HEK293 (cell line): ENCODE data around the gene PACRG.

Experiments used
- CTCF ChIA-PET: fragments of 350-600 bp; formaldehyde crosslinking; extraction: SDS; loops from one replicate; lab custom pipeline; 2021; ENCODE audit warnings: antibody characterized with exemption; lab: Yijun Ruan, JAX
- POLR2A ChIA-PET: fragments of 300-600 bp; formaldehyde crosslinking; extraction: SDS; loops from one replicate; lab custom pipeline; 2020; ENCODE audit warnings: antibody characterized with exemption, inconsistent platforms; lab: Yijun Ruan, JAX
- H3K27ac ChIP-seq: fragments of 200-500 bp; sonication (Bioruptor generic); 2 replicates; pipeline ENCODE4 v1.5.1; 2014; ENCODE audit warnings: low read depth, low read length, control low read depth, inconsistent platforms; ENCODE audit errors: extremely low read depth
- H3K36me3 ChIP-seq, 2 experiments: fragments of 200-500 bp in 1 of 2; sonication (Bioruptor generic) in 1 of 2; 1 replicate in 1 of 2; 2 replicates in 1 of 2; pipeline ENCODE4 v1.5.1; 2014 to 2017; ENCODE audit warnings: inconsistent platforms in 2 of 2, low read length in 2 of 2; ENCODE audit not compliant: control insufficient read depth in 2 of 2, insufficient read depth in 1 of 2
- H3K4me1 ChIP-seq: fragments of 200-500 bp; sonication (Bioruptor generic); 2 replicates; pipeline ENCODE4 v1.5.1; 2014; ENCODE audit warnings: mild to moderate bottlenecking, low read length, inconsistent platforms; ENCODE audit not compliant: control insufficient read depth, insufficient read depth
- H3K4me3 ChIP-seq: 2 replicates; pipeline ENCODE4 v1.5.1; 2011; ENCODE audit warnings: low read depth, mild to moderate bottlenecking, control low read depth, low read length, moderate library complexity
- H3K9me3 ChIP-seq: fragments of 200-500 bp; sonication (Bioruptor generic); 2 replicates; pipeline ENCODE4 v1.5.1; 2014; ENCODE audit warnings: low read depth, low read length, inconsistent platforms; ENCODE audit not compliant: control insufficient read depth, insufficient read depth
- BCL11A ChIP-seq: fragments of 450-650 bp; formaldehyde crosslinking; IDR thresholded peaks from 2 replicates; pipeline ENCODE4 v1.5.1; 2016; ENCODE audit warnings: low read depth, missing biosample characterization, missing genetic modification characterization
- HOXA7 ChIP-seq: sonication (generic); formaldehyde crosslinking; IDR thresholded peaks from 2 replicates; pipeline ENCODE4 v1.8.1; 2022; ENCODE audit warnings: missing genetic modification reagents, borderline replicate concordance
- MZF1 ChIP-seq: fragments of 450-650 bp; formaldehyde crosslinking; IDR thresholded peaks from 2 replicates; pipeline ENCODE4 v1.5.1; 2017; ENCODE audit warnings: missing biosample characterization, missing genetic modification characterization, borderline replicate concordance
- PRDM1 ChIP-seq: fragments of 450-650 bp; formaldehyde crosslinking; IDR thresholded peaks from 2 replicates; pipeline ENCODE4; 2016; ENCODE audit warnings: missing biosample characterization, missing genetic modification characterization
- WT1 ChIP-seq: fragments of 450-650 bp; formaldehyde crosslinking; IDR thresholded peaks from 2 replicates; pipeline ENCODE4 v1.5.1; 2016; ENCODE audit warnings: missing biosample characterization, missing genetic modification characterization
- ZBTB48 ChIP-seq: fragments of 450-650 bp; formaldehyde crosslinking; IDR thresholded peaks from 2 replicates; pipeline ENCODE4 v1.5.1; 2016; ENCODE audit warnings: missing biosample characterization, missing genetic modification characterization
- ZFP41 ChIP-seq: fragments of 450-650 bp; formaldehyde crosslinking; IDR thresholded peaks from 2 replicates; pipeline ENCODE4 v1.5.1; 2016; ENCODE audit warnings: missing biosample characterization, missing genetic modification characterization, borderline replicate concordance
- ZNF10 ChIP-seq: fragments of 450-650 bp; formaldehyde crosslinking; IDR thresholded peaks from 2 replicates; pipeline ENCODE4 v1.5.1; 2017; ENCODE audit warnings: missing biosample characterization, missing genetic modification characterization
- ZNF2 ChIP-seq: fragments of 450-650 bp; formaldehyde crosslinking; IDR thresholded peaks from 2 replicates; pipeline ENCODE4 v1.5.1; 2016; ENCODE audit warnings: missing biosample characterization, missing genetic modification characterization
- ZNF24 ChIP-seq: fragments of 450-650 bp; formaldehyde crosslinking; IDR thresholded peaks from 2 replicates; pipeline ENCODE4 v1.5.1; 2016; ENCODE audit warnings: missing biosample characterization, missing genetic modification characterization
- ZNF248 ChIP-seq: fragments of 450-650 bp; formaldehyde crosslinking; IDR thresholded peaks from 2 replicates; pipeline ENCODE4 v1.5.1; 2017; ENCODE audit warnings: missing biosample characterization, missing genetic modification characterization
- ZNF341 ChIP-seq: fragments of 450-650 bp; formaldehyde crosslinking; IDR thresholded peaks from 2 replicates; pipeline ENCODE4; 2016; ENCODE audit warnings: low read depth, missing biosample characterization, missing genetic modification characterization
- ZNF354C ChIP-seq: fragments of 450-650 bp; formaldehyde crosslinking; IDR thresholded peaks from 2 replicates; pipeline ENCODE4 v1.5.1; 2016; ENCODE audit warnings: missing biosample characterization, missing genetic modification characterization, low read depth, borderline replicate concordance
- ZNF394 ChIP-seq: fragments of 450-650 bp; formaldehyde crosslinking; IDR thresholded peaks from 2 replicates; pipeline ENCODE4 v1.5.1; 2016; ENCODE audit warnings: missing biosample characterization, missing genetic modification characterization, mild to moderate bottlenecking, moderate library complexity, borderline replicate concordance
- ZNF423 ChIP-seq: fragments of 450-650 bp; formaldehyde crosslinking; IDR thresholded peaks from 2 replicates; pipeline ENCODE4 v1.5.1; 2016; ENCODE audit warnings: missing biosample characterization, missing genetic modification characterization
- ZNF501 ChIP-seq: fragments of 450-650 bp; formaldehyde crosslinking; IDR thresholded peaks from 2 replicates; pipeline ENCODE4 v1.5.1; 2016; ENCODE audit warnings: missing biosample characterization, missing genetic modification characterization
- ZNF510 ChIP-seq: fragments of 450-650 bp; formaldehyde crosslinking; IDR thresholded peaks from 2 replicates; pipeline ENCODE4 v1.5.1; 2018; ENCODE audit warnings: mild to moderate bottlenecking, missing genetic modification characterization, missing biosample characterization; ENCODE audit not compliant: insufficient replicate concordance
- ZNF521 ChIP-seq: fragments of 450-650 bp; formaldehyde crosslinking; IDR thresholded peaks from 2 replicates; pipeline ENCODE4 v1.5.1; 2017; ENCODE audit warnings: missing biosample characterization, mild to moderate bottlenecking, missing genetic modification characterization
- ZNF544 ChIP-seq: fragments of 450-650 bp; formaldehyde crosslinking; IDR thresholded peaks from 2 replicates; pipeline ENCODE4 v1.5.0; 2017; ENCODE audit warnings: missing biosample characterization, missing genetic modification characterization
- ZNF549 ChIP-seq: fragments of 450-650 bp; IDR thresholded peaks from 2 replicates; pipeline ENCODE4 v1.5.1; 2018; ENCODE audit warnings: missing biosample characterization, missing genetic modification characterization, mild to moderate bottlenecking, inconsistent platforms, moderate library complexity
- ZNF558 ChIP-seq: fragments of 450-650 bp; formaldehyde crosslinking; IDR thresholded peaks from 2 replicates; pipeline ENCODE4 v1.5.1; 2016; ENCODE audit warnings: missing biosample characterization, missing genetic modification characterization
- ZNF626 ChIP-seq: fragments of 450-650 bp; sonication (Bioruptor Pico); formaldehyde crosslinking; IDR thresholded peaks from 2 replicates; pipeline ENCODE4 v1.5.1; 2018; ENCODE audit warnings: missing biosample characterization, missing genetic modification characterization, inconsistent platforms
- ZNF76 ChIP-seq: fragments of 450-650 bp; formaldehyde crosslinking; IDR thresholded peaks from 2 replicates; pipeline ENCODE4; 2016; ENCODE audit warnings: low read depth, missing biosample characterization, missing genetic modification characterization, borderline replicate concordance
- ZNF785 ChIP-seq: fragments of 450-650 bp; formaldehyde crosslinking; IDR thresholded peaks from 2 replicates; pipeline ENCODE4 v1.5.1; 2016; ENCODE audit warnings: missing biosample characterization, missing genetic modification characterization
- ZNF792 ChIP-seq: fragments of 450-650 bp; formaldehyde crosslinking; IDR thresholded peaks from 2 replicates; pipeline ENCODE4 v1.5.1; 2016; ENCODE audit warnings: missing biosample characterization, missing genetic modification characterization
- TF ChIP-seq, protein P1 (sequence below): fragments of 450-650 bp; formaldehyde crosslinking; IDR thresholded peaks from 2 replicates; pipeline ENCODE4 v1.5.1; 2016; ENCODE audit warnings: missing biosample characterization, missing genetic modification characterization
- TF ChIP-seq, protein P2 (sequence below): fragments of 450-650 bp; formaldehyde crosslinking; IDR thresholded peaks from 2 replicates; pipeline ENCODE4 v1.5.1; 2017; ENCODE audit warnings: missing biosample characterization, missing genetic modification characterization
- TF ChIP-seq, protein P3 (sequence below): fragments of 450-650 bp; formaldehyde crosslinking; IDR thresholded peaks from 2 replicates; pipeline ENCODE4 v1.5.1; 2016; ENCODE audit warnings: missing biosample characterization, missing genetic modification characterization
- TF ChIP-seq, protein P4 (sequence below): fragments of 450-650 bp; formaldehyde crosslinking; IDR thresholded peaks from 2 replicates; pipeline ENCODE4 v1.5.1; 2016; ENCODE audit warnings: missing biosample characterization, missing genetic modification characterization

Gene PACRG

DNA sequence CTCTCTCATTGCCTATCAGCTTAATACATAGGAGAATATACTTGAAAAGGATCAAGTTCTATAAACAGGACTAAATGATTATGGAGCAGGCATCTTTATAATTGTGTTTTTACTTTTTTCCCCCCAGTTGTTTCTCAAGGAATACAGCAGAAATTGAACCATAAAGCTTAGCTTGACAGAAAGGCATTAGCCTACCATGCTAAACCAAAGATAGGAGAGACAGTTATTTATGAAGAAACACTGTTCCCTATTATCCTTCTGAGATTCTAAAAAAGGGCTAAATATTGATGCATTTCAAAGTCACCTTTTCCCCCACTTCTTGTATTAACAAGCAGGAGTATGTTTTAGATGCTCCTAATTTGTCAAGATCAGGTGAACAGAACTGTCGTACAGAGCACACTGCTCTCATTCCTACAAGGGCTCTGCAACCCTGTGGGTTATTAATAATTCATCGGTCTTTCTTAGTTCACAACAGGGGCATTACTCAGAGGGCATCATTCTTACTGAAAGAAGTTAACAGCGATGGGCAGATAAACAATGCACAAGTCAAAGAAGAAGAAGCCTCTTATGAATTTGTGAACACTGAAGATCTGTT, 38.9 kb upstream of the PACRG start:
- no peaks in the 10 kb centered on the region for H3K36me3 ChIP-seq
- H3K27ac ChIP-seq, result no peak overlapping the region
- H3K4me3 ChIP-seq, result no peak overlapping the region
- H3K4me1 ChIP-seq, result no peaks in the 10 kb centered on the region
- POLR2A ChIA-PET, result no interaction called here
- TF ChIP-seq MZF1 (tag by site-specific recombination) (no peak), ZNF521 (tag by site-specific recombination) (no peak), ZNF423 (tag by site-specific recombination) (no peak), ZNF24 (tag by site-specific recombination) (no peak), HOXA7 (CRISPR knock-in tag) (no peak), ZNF2 (tag by site-specific recombination) (no peak), PRDM1 (no peak), ZNF394 (tag by site-specific recombination) (no peak), ZNF785 (tag by site-specific recombination) (no peak), ZNF354C (tag by site-specific recombination) (no peak), ZFP41 (no peak), ZNF549 (no peak), ZNF341 (tag by site-specific recombination) (no peak), ZNF510 (tag by site-specific recombination) (no peak), ZNF544 (tag by site-specific recombination) (no peak), WT1 (tag by site-specific recombination) (no peak), ZNF626 (tag by site-specific recombination) (no peak)
- TF ChIP-seq, protein P1, sequence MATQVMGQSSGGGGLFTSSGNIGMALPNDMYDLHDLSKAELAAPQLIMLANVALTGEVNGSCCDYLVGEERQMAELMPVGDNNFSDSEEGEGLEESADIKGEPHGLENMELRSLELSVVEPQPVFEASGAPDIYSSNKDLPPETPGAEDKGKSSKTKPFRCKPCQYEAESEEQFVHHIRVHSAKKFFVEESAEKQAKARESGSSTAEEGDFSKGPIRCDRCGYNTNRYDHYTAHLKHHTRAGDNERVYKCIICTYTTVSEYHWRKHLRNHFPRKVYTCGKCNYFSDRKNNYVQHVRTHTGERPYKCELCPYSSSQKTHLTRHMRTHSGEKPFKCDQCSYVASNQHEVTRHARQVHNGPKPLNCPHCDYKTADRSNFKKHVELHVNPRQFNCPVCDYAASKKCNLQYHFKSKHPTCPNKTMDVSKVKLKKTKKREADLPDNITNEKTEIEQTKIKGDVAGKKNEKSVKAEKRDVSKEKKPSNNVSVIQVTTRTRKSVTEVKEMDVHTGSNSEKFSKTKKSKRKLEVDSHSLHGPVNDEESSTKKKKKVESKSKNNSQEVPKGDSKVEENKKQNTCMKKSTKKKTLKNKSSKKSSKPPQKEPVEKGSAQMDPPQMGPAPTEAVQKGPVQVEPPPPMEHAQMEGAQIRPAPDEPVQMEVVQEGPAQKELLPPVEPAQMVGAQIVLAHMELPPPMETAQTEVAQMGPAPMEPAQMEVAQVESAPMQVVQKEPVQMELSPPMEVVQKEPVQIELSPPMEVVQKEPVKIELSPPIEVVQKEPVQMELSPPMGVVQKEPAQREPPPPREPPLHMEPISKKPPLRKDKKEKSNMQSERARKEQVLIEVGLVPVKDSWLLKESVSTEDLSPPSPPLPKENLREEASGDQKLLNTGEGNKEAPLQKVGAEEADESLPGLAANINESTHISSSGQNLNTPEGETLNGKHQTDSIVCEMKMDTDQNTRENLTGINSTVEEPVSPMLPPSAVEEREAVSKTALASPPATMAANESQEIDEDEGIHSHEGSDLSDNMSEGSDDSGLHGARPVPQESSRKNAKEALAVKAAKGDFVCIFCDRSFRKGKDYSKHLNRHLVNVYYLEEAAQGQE, result no peak
- TF ChIP-seq, all 188 proteins: peak for 0
- H3K9me3 ChIP-seq, result no peaks in the 10 kb centered on the region
- CTCF ChIA-PET, result interaction anchor here (0.6 kb wide), 1 partner anchor 47 kb away, joined by 4 read pairs; no protein-coding TSS in a partner anchor

DNA sequence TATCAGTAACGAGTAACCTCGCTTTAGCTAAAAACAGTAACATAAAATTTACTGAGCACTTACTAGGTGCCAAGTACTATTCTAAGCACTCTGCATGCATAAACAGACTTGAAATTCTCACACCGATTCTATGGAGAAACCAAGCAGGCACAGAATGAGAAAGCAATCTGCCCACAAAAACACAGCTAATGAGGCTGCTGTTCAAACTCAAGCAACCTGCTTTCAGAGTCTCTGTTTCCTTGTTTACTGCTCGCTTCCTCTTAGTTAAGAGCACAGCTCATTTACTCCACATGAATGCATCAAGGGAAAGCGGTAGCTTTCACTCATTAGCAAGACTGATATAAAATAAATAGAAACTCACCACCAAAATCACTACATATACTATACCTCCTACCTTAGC, 37.6 kb upstream of the PACRG start:
- Histone ChIP-seq H3K4me3 (no peak overlapping the region), H3K9me3 (no peaks in the 10 kb centered on the region)
- POLR2A ChIA-PET, result no interaction called here

More for the DNA sequence above, 37.6 kb upstream of the PACRG start:
- TF ChIP-seq ZNF2 (tag by site-specific recombination) (no peak), ZFP41 (no peak), ZNF501 (tag by site-specific recombination) (no peak), ZNF10 (no peak), ZNF558 (no peak), BCL11A (tag by site-specific recombination) (no peak), ZNF248 (tag by site-specific recombination) (no peak), ZNF792 (tag by site-specific recombination) (no peak), ZNF76 (tag by site-specific recombination) (no peak), WT1 (tag by site-specific recombination) (no peak), ZBTB48 (tag by site-specific recombination) (no peak)
- TF ChIP-seq, protein P2, sequence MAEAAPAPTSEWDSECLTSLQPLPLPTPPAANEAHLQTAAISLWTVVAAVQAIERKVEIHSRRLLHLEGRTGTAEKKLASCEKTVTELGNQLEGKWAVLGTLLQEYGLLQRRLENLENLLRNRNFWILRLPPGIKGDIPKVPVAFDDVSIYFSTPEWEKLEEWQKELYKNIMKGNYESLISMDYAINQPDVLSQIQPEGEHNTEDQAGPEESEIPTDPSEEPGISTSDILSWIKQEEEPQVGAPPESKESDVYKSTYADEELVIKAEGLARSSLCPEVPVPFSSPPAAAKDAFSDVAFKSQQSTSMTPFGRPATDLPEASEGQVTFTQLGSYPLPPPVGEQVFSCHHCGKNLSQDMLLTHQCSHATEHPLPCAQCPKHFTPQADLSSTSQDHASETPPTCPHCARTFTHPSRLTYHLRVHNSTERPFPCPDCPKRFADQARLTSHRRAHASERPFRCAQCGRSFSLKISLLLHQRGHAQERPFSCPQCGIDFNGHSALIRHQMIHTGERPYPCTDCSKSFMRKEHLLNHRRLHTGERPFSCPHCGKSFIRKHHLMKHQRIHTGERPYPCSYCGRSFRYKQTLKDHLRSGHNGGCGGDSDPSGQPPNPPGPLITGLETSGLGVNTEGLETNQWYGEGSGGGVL (tag by site-specific recombination), result no peak
- TF ChIP-seq, protein P3, sequence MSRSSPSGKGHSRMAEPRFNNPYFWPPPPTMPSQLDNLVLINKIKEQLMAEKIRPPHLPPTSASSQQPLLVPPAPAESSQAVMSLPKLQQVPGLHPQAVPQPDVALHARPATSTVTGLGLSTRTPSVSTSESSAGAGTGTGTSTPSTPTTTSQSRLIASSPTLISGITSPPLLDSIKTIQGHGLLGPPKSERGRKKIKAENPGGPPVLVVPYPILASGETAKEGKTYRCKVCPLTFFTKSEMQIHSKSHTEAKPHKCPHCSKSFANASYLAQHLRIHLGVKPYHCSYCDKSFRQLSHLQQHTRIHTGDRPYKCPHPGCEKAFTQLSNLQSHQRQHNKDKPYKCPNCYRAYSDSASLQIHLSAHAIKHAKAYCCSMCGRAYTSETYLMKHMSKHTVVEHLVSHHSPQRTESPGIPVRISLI (tag by site-specific recombination), result no peak
- TF ChIP-seq, protein P4, sequence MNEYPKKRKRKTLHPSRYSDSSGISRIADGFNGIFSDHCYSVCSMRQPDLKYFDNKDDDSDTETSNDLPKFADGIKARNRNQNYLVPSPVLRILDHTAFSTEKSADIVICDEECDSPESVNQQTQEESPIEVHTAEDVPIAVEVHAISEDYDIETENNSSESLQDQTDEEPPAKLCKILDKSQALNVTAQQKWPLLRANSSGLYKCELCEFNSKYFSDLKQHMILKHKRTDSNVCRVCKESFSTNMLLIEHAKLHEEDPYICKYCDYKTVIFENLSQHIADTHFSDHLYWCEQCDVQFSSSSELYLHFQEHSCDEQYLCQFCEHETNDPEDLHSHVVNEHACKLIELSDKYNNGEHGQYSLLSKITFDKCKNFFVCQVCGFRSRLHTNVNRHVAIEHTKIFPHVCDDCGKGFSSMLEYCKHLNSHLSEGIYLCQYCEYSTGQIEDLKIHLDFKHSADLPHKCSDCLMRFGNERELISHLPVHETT (tag by site-specific recombination), result no peak
- TF ChIP-seq, all 188 proteins: peak for 0
- Histone ChIP-seq H3K27ac (no peak overlapping the region), H3K4me1 (no peaks in the 10 kb centered on the region), H3K36me3 (no peaks in the 10 kb centered on the region)
- CTCF ChIA-PET, result no interaction called here
